ENCODE data around the gene TMEM232.

TMEM232 gene

DNA sequence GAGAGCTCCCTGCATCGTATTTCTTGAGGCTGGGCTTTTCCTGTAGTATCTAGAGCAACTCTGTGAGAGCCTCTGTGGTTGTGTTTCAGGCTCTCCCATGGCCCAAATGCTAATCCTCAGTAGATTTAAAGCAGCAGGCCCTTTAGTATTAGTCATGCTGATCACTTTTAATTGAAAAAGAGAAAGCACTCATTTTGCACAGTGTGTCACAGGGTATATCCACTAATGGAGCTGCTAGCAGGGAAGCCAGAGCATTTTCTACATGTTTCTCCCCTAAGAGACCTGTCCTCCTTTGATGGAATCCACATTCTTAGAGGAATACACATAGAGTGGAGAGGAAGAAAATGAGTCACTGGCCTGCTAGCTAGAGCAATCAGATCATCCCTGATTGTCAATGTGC lies 348.5 kb downstream of the TMEM232 start:
- DNase-seq: no peak

DNA sequence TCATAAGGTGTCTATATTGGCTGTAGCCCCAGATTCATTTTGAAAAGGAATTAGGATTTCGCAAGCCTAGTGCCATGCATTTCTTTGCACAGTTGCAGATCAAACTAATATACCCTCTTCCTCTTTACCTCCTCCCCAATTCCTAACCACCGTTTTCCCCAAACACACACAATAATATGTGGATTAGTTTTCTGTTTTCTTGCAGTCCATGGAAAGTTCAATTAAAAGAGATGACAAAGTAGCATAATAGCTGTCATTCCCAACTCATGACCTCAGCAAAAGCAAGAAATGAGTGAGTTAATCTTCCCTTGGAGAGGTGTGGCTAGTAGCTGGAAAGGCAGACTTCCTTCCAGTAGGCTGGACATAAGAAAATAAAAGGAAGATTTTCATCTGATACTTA lies 349.1 kb downstream of the TMEM232 start:
- DNase-seq: no peak

DNA sequence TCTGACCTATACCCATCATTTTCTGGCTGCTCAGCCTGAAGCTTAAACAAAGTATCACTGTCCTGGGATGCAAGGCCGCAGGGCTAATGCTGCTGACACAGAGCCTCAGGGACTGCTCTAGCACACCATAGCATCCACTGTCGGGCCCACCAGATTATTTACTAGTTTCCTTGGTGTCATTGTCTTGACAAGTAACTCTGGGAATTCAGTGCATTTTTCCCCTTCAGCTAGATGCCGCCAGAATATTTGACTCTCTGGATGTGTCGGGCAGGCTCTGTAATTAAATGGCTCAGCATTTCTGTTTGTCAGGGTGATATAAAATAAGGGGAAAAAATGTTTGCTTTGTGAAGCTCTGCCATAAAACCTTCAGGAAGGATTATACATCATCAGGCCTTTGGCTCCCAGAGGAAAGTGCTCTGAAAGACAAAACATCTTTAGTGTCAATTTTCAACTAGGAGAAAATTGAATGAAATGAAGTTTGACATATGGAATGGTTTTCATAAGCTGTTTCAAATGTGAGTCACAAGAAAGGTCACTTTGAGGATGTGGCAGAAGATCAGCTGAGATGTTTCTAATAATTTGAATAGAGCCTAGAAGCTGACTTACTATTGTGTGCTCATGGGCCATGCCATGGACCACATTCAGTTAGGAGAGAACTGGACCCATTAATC lies 350.1 kb downstream of the TMEM232 start:
- DNase-seq: no peak

DNA sequence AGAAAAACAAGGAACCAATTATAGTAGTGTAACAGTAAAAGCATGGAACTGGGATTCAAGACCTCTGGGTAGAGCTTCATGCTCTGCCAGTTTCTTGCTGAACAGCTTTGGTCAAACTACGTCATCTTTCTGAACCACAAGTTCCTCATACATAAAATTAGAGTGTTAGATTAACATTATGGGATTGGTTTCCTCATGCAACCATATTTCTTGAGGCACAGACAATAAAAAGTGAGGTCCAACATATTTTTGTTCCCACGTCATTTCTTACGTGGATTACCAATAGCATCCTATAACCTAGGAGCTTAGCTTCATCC lies 354.8 kb downstream of the TMEM232 start:
- DNase-seq: no peak

DNA sequence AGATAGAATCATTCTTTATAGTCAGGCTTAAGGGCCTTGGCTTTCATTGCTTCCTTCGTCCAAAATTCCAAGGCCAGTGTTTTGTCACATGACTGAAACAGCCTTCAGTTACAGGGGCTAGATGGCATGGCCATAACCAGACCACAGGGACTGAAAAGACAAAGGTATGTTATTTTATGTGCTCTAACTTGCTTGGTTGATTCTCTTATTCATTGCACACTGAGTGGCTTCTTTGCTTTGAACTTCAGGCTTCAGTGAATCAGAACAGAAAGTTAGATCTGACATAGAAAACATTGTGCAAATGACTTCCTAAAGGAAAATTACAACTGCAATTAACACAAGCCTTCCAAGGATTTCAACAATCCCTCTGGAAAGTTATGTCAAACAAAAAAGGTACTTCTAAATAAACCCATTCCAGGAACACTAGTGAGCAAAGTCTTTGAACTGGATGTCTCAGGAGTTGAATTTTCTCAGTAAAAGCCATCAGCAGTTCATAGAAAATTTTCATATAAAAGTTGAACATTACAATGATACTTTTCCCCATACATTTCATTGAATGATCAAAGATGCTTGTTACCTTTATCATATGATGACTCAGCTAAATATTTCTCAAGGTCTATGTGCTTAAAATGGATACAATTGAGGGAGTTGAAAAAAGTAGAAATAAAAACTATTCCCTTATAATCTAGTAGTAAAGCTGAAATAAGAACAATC lies 355.3 kb downstream of the TMEM232 start:
- DNase-seq: no peak
